Inflammatory macrophage (primary cell): ENCODE data around the gene LRRC32.
A peak's percentile ranks its signal among the peaks of the same experiment; 100 is the strongest.
"Not testable (repeated sequence)": the region's sequence is repeated elsewhere in the genome, so short reads cannot be mapped to it uniquely, and the experiment has no call there.

ENCODE experiments used
- DNase-seq, 2 donors: peaks; one replicate each; pipeline ENCODE4 v3.0.0-alpha.2; 2020 to 2022

The LRRC32 gene

DNA sequence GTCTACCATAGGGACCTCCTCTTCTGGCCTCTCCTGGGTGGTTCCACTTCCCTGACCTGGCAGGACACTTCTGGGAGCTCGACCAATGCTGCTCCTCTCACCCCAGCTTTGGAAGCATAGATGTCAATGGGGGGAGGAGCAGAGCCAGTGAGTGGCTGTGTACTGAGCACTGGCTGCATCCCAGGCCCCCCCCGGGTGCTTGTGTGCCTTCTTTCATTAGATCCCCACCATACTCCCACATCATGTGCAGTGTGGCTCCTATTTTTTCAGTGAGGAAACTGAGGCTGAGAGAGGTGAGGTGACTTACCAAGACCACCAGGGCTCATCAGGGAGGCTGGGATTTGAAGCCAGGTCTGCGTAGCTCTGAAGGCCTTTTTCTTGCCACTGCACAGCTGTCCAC, 44.3 kb downstream of the LRRC32 start:
- no peak for DNase-seq

DNA sequence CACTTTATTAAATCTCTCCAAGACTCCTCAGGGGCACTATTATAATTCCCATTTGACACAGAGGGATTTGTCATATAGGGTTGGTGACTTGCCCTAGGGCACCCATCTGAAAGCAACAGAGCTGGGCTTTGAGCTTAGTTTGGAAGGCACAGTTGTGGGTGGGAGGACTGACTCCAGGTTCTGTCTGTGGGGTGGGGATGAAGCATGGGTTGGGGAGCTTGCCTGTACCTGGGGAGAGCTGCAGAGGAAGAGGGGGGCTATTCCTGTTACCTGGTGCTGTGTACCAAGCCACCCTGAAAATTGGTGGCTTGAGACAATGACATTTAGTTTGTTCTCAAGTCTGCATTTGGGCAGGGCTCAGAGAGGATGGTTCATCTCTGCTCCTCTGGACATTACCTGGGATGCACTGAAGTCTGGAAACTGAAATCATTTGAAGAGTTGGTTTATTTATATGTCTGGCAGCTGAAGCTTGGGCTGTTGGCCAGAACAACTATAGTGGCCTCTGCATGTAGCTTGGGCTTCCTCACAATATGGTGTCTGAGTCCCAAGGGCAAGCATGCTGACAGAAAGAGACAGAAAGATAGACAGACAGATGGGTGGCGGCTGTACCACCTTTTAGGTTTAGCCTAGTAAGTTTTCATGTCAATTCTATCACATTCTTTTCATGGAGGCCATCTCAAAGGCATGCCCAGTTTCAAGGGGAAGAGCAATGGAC, 44.9 kb downstream of the LRRC32 start:
- DNase-seq, result no peak

DNA sequence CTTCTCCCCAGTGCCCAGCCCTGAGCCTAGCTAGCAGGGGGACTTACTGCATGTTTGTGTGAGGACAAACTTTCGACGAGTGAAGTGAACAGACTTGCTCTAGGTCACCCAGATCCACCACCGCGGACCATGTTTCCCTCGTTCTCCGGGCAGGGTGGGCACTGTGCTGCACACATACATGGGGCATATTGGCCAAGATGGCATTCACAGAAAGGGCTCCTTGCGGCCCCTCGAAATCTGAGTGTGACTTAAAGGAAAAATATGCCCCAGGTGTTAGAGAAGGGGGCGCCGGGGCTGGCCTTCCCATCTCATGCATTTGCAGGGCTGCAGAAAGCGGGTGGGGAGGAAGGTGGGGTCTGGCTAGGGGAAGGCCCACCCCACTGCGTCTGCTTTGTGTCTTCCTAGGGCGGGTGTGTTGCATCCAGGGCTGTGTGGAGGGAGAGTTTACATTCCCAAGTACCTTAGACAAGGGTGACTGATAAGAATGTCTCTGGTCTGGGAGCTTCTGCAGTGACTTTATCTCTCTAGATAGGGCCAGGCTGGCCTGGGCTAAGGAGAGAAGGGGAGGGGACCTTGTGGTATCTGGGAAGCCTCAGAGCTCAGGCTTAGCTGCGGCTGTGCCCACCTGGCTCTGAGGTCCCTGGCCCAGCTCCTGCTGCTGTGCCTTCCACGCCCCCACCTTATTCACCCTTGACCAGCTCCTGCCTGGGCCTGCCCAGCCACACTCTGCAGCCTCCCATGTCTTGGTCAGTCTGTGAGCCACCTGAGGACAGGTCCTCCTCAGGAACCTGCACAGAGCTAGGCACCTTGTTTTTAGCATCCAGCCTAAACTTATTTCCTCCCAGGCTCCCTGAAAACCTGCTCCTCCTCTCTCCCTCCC, 45.8 kb downstream of the LRRC32 start:
- no peak for DNase-seq

DNA sequence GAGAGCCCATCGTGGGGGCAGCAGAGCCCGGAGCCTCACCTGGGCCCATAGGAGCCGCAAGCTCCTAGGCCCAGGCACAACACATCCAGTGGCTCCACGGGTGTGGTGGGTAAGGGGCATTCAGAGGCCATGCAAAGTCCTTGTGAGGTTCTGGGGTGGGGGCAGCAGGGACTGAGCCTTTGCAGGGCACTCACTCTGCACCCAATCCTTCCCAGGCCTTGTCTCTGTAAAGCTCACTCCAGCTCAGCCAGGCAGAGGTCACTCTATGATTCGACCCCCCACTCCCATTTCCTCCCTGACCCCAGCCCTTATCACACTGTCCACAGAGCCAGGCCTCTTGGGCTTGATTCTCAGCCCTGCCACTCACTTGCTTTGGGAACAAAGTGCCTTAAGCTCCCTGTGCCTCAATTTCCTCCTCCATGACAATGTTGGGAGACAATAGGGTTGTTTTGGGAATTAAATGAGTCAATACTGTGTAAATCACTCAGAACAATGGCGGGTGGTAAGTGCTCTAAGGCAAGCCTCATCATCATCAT, 46.6 kb downstream of the LRRC32 start:
- no peak for DNase-seq

DNA sequence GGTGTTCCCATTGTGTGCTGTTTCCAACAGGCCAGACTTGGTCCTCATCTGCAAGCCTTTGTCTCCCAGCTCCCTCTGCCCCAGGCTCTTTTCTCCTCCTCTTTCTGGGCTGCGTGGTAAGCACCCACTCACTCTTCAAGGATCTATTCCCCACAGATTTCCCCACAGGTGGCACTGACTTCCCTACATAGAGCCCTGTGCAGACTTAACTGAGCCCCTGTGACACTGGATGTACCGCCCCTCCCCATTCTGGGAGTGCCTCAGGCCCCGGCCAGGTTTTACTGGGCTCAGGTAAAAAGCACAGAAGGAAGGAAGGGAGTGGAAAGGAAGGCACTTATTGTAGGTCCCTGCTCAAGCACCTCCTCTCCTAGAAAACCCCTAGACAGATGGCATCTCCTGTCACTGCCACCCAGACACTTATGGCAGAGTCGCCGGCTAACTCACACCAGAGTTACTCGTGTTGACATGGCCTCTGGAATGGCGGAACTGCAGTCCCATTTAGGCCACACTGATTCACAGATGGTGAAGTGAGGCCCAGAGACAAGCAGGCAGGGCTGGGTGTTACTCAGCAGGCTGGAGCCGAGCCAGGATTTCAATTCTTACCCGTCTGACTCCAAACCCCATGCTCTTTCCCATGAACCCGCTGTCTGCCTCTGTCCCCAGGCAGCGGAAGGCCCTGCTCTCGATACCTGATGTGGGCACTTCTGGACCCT, 47.2 kb downstream of the LRRC32 start:
- DNase-seq, result no peak

DNA sequence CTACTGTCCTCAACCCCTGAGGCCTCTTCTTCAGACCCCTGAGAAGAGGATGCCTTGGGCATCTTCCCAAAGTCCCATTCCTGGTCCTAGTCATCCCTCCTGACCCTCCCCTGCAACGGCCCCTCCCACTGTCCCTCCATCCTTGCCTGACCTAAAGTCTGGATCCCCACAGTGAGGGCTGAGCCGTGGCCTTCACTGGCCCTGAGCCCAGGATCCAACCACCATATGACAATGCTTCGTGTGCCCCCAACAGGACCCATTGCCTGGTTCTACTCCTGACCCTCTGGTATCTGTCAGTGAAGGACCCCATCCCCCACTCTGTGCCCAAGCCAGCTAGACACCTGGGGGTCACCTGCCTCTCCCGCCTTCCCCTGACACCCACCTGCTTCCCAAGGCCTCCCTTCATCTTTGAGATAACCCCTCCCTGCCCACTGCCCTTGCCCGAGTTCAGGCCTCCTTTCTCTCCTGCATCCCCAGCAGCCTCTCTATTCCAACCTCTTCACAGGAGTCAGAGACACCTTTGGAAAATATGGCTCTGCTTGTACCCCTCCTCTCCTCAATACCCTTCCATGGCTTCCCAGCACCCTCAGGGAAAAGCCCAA, 48.0 kb downstream of the LRRC32 start:
- DNase-seq, result no peak

DNA sequence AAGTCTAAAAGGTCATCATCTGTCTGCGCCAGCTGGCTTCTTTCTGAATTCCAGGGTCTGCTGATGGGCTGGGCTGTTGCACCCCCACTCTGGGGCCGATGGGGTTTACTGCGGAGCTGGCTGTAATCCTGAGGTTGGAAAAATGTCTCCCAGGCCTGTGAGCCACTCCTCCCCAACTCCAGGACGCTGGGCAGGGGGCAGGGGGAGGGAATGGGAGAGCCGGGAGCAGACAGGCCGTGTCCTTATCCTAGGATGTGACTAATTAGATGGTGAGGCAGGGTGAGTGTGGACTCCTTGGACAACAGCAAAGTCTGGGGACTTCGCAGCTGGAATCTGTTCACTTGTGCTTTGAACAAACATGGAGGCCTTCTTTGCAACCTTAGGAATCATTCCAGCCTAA, 48.7 kb downstream of the LRRC32 start:
- no peak for DNase-seq

DNA sequence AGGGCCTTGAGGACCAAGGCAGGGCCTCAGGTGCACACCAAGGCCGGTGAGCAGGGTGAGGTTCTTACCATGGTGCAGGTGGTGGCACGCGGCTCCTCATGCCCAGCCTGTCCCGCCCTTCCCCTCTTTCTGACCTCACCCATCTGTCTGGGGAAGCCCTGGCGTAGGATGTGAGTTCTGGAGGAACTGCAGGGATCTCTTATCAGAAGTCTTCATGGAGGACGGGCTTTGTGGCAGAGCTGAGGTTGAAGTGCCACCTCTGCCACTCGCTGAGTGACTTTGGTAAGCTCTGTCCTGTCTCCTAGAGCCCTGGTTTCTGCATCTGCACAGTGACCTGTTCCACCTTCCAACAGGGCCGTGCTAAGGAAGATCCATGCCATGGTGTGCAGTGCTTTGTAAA, 49.1 kb downstream of the LRRC32 start:
- no peak for DNase-seq

DNA sequence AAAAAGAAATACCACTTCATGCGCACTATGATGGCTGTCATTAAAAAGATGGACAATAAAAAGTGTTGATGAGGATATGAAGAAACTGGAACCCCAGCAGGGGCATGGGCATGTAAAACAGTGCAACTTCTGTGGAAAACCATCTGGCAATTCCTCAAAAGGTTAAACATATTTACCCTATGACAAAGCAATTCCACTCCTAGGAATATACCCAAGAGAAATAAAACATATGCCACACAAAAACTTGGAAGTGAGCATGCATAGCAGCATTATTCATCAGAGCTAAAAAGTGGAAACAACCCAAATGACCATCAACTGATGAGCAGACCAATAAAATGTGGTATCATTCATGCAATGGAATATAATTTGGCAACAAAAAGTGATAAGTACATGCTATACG, 50.1 kb downstream of the LRRC32 start:
- no peak for DNase-seq

DNA sequence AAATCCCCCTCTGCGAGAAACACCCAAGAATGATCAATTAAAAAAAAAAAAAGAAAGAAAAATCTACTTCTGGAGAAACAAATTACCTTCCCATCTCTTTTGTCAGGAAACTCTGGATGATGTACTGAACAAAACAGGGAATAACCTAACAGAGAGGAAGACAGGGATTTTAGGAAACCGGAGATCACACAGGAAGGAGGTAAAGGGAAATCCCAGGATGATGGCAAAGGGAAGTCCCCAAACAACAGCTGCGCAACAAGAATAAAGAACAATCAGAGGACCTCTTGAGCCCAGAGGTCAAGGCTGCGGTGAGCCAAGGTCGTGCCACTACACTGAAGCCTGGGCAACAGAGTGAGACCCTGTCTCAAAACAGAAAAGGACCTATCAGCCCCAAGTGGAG, 50.7 kb downstream of the LRRC32 start:
- DNase-seq, result not testable (repeated sequence)

DNA sequence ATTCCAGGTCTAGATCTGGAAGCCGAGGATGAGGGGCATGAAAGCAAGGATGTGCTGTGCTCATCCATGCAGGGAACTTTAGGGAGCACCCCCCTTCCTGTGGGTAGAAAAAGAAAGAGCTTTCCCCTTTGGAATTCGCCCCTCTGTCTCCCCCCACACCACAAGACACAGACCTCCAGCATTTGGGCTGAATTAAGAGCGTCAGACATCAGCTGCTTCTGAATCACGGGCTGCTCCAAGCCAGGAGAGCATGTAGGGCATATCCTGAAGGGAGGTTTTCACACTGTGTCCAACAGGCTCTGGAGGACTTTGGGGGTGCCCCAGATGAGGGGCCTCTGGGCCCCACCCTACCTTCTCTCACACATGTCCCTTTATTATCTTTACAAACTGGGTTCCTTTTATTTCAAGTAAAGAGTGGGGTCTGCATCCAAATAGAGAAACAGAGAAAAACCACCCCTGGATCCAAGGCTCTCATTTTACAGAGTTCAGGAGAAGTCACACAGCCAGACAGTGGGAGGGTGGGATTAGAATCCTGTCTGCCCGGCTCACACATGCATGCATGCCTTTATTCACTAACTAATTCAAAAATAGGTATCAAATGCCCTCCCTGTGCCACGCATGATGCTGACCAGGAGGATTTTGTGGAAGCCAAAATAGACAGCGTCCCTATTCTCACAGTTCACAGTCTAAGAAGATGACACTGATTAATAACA, 52.8 kb downstream of the LRRC32 start:
- no peak for DNase-seq

DNA sequence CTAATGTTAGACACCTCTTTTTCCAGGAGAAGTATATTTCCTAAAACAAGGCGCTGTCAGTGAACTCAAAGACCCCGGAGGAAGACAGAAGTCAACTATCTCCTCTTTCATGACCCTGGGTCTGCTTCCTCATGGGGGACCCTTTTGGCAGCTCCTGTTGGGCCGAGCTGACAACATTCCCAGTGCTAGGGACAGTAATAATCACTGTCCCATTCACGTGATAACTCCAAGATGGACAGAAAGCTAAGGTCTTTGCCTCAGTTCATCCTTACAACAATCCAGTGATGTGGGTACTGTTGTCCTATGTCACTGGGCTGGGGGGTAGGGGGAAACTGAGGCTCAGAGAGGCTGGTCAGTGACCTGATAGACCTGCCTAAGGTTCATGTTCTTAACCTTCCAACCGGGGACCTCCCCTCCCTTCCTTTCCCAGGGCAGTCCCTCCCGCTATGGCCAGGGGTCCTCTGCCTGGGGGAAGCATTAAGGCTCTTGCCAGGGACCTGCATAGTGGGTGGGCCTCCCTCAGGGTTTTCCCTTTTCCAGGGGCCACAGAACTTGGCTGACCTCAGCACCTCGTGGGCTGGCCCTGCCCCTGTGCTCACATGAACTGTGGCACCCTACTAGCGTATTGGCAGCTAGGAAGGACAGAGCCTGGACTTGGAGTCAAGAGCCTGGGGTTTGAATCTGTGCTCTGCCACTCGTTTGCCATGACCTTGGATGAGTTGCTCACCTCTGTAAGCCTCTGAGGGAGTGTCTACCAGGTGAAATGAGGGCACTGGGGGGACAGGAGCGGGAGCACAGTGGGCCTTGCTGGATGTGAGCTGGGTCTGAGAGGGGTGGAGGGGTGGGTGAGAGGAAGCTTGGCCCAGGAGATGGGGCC, 53.6 kb downstream of the LRRC32 start:
- DNase-seq, result no peak

DNA sequence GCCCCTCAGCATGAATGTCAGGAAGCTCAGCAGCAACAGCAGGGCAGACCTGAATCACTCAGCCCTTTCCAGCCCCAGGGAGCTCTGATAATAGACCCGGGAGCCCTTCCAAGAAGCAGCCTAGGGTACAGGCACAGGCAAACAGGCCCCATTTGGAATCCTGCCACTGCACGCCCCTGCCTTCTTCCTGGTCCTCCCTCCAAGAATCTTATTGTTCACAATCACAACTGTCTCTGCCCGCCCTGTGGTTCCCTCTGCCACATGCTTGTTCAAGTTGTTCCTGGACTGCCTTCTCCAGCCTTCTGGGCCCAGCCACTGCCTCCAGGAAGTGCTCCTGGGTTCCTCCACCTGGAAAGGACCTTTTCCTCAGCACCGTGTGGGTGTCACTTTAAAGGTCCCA, 54.6 kb downstream of the LRRC32 start:
- no peak for DNase-seq

DNA sequence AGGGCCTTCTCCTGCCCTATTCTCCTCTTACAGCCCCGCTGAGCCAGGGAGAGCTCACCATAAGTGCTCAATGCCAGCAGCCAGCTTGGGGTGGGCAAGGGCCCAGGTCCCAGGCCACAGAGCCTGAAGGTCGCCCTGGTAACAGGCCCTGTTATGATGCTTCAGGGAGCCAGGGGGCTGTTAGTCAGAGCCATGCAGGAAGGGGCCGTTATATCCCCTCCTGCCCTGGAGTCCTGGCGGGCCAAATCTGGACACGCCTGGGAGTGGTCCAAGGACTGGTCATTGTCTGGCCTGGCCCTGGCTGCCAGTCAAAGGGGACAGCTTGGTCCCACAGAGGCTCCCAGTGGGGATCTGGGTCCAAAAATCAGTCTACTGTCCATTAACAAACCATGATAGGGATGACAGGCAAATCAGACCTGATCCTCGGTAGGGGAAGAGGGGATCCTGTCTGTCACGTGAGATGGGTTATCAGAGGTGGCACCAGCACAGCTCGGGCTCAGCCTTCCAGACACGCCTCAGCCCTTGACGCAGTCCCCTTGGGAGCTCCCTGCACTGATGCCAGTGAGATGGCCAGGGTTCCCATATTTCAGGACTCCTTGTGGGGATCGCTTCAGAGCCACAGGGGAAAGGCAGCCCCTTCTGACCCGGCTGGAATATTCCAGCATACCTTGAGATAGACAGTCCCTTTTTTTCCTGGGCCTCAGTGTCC, 55.9 kb downstream of the LRRC32 start:
- no peak for DNase-seq

DNA sequence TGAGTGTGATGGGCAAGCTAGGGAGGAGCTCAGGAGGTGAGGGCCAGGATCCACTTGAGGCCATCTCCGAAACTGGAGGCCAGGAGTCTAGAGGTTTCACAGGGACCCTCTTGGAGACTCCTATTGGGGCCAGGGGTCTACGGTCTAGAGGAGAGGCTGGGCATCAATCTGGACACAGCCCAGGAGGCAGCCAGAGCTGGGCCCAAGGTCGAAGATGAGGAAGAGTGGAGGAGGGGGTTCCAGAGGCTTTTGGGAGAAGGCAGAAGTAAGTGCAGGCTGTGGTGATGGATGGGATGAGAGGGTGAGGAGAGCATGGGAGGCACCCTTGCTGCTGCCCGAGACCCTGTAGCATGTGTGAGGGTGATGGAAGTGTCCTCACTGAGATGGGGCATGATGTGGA, 56.6 kb downstream of the LRRC32 start:
- DNase-seq, result no peak

DNA sequence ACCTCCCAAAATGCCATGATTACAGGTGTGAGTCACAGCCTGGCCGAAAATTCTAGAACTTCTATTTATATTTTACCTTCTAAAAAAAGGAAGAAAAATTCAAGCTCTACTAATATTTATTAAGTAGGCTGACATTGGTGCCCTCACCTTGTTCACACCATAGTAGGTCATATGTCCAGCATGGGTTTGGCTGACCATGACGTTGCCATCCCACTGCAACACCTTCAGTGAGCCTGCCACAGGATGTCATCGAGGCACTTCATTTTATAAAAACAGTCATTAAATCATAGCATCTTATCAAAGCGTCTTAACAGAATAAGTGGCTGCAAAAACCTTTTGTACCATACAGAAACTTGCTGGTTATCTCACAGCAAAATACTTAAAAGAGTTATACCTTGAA, 58.3 kb downstream of the LRRC32 start:
- DNase-seq, result no peak

DNA sequence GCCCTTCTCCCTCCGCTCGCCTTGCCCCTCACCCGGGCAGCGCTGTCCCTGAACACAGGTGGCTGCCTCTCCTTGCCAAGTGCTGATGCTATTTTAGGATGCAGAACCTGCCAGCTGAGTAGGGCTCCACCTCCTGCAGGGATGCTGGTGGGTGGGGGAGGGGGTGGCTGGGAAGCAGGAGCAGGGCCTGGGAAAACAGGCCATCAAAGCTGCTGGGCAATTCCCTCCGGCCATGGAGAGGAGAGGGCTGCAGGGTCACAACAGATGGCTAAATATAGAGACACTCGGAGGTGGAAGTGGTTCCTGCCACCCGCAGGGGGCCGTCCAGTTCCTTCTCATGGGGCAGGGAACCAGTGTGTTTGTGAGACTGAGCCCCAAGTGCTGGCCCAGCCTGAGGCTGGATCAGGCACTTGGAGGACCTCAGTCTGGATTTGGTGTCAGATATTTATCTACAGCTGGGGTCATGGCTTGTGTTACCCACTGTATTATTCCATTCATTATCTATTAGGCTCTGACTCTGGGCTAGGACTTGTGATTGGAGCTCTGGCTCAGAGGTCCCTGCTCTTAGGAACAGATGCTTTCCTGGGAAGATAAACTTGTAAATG, 59.6 kb downstream of the LRRC32 start:
- peak in 1 of 2 donors; percentile 38 for DNase-seq

DNA sequence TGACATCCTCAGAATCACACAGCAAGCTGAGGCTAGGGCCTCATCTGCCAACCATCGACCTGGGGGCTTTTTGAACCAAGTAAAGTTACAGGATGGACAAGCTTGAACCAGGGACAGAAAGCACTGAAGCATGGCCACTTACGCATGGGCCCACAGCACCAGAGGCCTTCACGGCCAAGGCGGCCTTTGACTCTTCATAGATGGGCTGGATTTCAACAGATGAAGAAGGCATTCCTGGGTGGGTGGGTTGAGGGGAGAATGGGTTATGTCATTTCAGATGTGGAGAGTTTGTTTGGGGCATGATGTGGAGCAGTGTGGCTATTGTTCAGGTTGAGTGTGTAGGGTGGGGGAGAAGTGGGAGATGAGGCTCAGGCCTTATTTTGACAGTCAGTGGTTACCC, 60.2 kb downstream of the LRRC32 start:
- DNase-seq, result no peak

DNA sequence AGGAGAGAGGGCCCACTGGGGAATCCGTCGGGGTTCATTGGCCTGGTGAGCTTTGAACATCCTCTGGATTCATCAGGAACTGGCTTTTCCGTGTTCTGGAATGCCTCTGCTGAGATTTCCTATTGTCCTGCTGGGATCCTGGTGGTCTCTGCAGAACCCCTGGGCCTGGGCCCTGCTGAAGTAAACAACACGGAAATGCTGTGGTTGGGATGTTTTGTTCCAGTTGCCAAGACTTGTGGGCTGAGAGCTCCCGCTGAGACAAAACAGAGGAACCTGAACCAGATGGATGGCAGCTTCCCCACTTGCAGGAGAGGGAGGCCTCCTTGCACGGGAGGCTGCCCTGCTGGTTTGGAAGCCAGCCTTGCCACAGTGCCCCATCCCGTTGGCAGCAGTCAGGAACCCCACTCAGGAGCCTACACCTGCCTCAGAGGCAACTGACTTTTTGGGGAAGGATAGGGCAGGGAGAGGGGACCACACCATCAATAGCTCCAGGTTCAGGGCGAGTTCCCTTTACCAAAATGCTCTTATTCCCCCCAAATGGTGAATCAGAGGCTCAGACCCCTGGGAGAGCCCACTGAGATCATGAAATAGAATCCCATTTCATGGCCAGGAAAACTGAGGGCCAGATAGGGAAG, 60.7 kb downstream of the LRRC32 start:
- DNase-seq, result no peak
